Tibial artery (tissue), 4 donors: ENCODE measurements around the gene NOLC1.

Source experiments
- DNase-seq, 2 donors: peaks; one replicate each; pipeline ENCODE4 v3.0.0-alpha.2; 2019
- H3K27ac ChIP-seq, 2 donors: fragments of 200-600 bp; sonication (generic) in 1 of 2; 1 replicate in 1 of 2; 2 replicates in 1 of 2; pipeline ENCODE4 v1.5.1; 2018 to 2019; ENCODE audit warnings: mild to moderate bottlenecking in 1 of 2
- H3K27me3 ChIP-seq, 2 donors: fragments of 200-600 bp; sonication (generic) in 1 of 2; one replicate each; pipeline versions ENCODE4 v1.5.1 to v1.6.0; 2016 to 2019
- H3K36me3 ChIP-seq, 3 donors: fragments of 200-600 bp; sonication (generic) in 2 of 3; one replicate each; pipeline ENCODE4 v1.5.1; 2016 to 2019; ENCODE audit warnings: mild to moderate bottlenecking in 2 of 3
- H3K4me1 ChIP-seq, 4 donors: fragments of 200-600 bp; sonication (generic) in 2 of 4; 1 replicate in 3 of 4; 2 replicates in 1 of 4; pipeline ENCODE4 v1.5.1; 2016 to 2019
- H3K4me3 ChIP-seq, 2 donors: fragments of 200-600 bp; sonication (generic) in 1 of 2; 1 replicate in 1 of 2; 2 replicates in 1 of 2; pipeline ENCODE4 v1.5.1; 2018 to 2019; ENCODE audit warnings: mild to moderate bottlenecking in 2 of 2
- H3K9me3 ChIP-seq, 3 donors: fragments of 200-600 bp; sonication (generic) in 1 of 3; one replicate each; pipeline ENCODE4 v1.5.1; 2016 to 2019
- intact Hi-C: fragments of 100-400 bp; cut with DNase I; formaldehyde crosslinking; loops from one replicate; pipeline ENCODE4 v1.15.0; 2023; ENCODE audit warnings: low total_unique reads
- TF ChIP-seq, protein P1 (sequence below), 2 experiments: fragments of 200-600 bp in 1 of 2; fragments of 450-650 bp in 1 of 2; IDR thresholded peaks; one replicate each; pipeline ENCODE4 v1.5.1; 2017 to 2019; ENCODE audit warnings: antibody characterized with exemption in 2 of 2, mild to moderate bottlenecking in 1 of 2, moderate library complexity in 1 of 2

The NOLC1 gene

DNA sequence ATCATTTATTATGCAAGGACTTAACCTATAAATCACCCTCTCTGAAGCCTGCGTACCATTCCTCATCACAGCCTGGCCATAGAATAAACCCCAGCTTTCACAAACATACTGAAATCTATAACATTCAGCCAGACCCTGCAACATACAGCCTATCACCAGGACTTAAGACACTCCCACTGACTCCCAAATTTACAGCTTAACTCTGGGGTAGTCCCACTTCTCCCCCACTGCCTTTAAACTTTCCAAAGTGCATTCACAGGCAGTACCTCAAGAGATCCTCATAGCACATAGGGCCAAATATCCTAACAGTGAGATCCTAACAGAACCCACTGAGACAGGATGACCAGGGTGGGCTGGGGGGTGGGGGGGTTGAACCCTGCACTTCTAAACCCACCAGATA is 35.5 kb upstream of the NOLC1 start:
- Histone ChIP-seq H3K9me3 (no peaks in the 10 kb centered on the region), H3K4me3 (peak overlapping the region in 1 of 2 donors; percentile 76)

GRCh38 chr10:102117391-102118159 is 34.6 kb upstream of the NOLC1 start:
- H3K36me3 ChIP-seq: no peaks in the 10 kb centered on the region
- TF ChIP-seq, protein P1, sequence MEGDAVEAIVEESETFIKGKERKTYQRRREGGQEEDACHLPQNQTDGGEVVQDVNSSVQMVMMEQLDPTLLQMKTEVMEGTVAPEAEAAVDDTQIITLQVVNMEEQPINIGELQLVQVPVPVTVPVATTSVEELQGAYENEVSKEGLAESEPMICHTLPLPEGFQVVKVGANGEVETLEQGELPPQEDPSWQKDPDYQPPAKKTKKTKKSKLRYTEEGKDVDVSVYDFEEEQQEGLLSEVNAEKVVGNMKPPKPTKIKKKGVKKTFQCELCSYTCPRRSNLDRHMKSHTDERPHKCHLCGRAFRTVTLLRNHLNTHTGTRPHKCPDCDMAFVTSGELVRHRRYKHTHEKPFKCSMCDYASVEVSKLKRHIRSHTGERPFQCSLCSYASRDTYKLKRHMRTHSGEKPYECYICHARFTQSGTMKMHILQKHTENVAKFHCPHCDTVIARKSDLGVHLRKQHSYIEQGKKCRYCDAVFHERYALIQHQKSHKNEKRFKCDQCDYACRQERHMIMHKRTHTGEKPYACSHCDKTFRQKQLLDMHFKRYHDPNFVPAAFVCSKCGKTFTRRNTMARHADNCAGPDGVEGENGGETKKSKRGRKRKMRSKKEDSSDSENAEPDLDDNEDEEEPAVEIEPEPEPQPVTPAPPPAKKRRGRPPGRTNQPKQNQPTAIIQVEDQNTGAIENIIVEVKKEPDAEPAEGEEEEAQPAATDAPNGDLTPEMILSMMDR (IDR thresholded peaks at IDR 0.05): no peak
- DNase-seq: peak; percentile 77 to 92
- H3K4me1 ChIP-seq: peaks cover 0 to 79% (median 67%) of the 10 kb centered on the region in 4 donors
- H3K27ac ChIP-seq: peak overlapping the region; percentile 96 to 99
- H3K27me3 ChIP-seq: no peaks in the 10 kb centered on the region
- H3K9me3 ChIP-seq: no peaks in the 10 kb centered on the region
- H3K4me3 ChIP-seq: peak overlapping the region; percentile 76 to 93
- intact Hi-C loops: no loop called here

More for the DNA sequence above, 35.5 kb upstream of the NOLC1 start:
- Histone ChIP-seq H3K36me3 (no peaks in the 10 kb centered on the region), H3K4me1 (peaks cover 0 to 77% (median 65%) of the 10 kb centered on the region in 4 donors), H3K27me3 (no peaks in the 10 kb centered on the region), H3K27ac (peak overlapping the region; percentile 96 to 99)
- intact Hi-C loops: no loop called here
- TF ChIP-seq, protein P1 (IDR thresholded peaks at IDR 0.05): no peak
- no peak for DNase-seq

DNA sequence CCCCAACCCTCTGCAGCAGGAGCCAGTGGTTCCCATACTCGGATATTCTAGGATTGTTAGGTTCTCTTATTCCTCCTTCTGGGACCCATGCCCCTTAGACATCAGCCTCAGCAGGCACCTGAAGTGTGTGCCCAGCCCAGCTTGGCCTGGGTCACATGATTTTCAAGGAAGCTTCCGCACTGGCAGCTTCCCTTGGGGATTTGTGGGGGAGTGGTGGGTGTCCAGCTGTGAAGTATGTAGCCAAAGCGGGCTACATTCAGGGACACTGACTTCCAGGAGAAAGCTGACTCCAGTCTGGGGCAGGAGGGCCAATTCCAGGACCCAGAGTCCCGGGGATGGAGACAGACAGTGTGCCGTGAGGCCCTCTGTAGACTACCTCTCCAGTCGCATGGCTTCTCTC is 33.3 kb upstream of the NOLC1 start:
- Histone ChIP-seq H3K27ac (peak overlapping the region; percentile 96 to 99), H3K4me3 (peak overlapping the region; percentile 76 to 93), H3K36me3 (no peaks in the 10 kb centered on the region), H3K9me3 (no peaks in the 10 kb centered on the region), H3K4me1 (peaks cover 0 to 66% (median 56%) of the 10 kb centered on the region in 4 donors), H3K27me3 (no peaks in the 10 kb centered on the region)
- TF ChIP-seq, protein P1 (IDR thresholded peaks at IDR 0.05): no peak
- peak; percentile 50 to 80 for DNase-seq
- intact Hi-C loops: no loop called here

- intact Hi-C loops: no loop called here
- Histone ChIP-seq H3K4me1 (peaks cover 0 to 59% (median 52%) of the 10 kb centered on the region in 4 donors), H3K9me3 (no peaks in the 10 kb centered on the region), H3K27me3 (no peaks in the 10 kb centered on the region), H3K36me3 (no peaks in the 10 kb centered on the region), H3K4me3 (peak overlapping the region; percentile 76 to 93), H3K27ac (peak overlapping the region; percentile 96 to 99)
- peak; percentile 86 to 90 for DNase-seq
- TF ChIP-seq, protein P1 (IDR thresholded peaks at IDR 0.05): no peak
Observed at GRCh38 chr10:102119417-102120141, 32.6 kb upstream of the NOLC1 start.

GRCh38 chr10:102120142-102120990 is 31.8 kb upstream of the NOLC1 start, which contains the start of gene LDB1:
Gene LDB1 (minus strand): TSS chr10:102120368. CDS start chr10:102120110, 258 bp downstream.
- intact Hi-C loops: no loop called here
- H3K4me1 ChIP-seq: peaks cover 0 to 55% (median 47%) of the 10 kb centered on the region in 4 donors

More at GRCh38 chr10:102120142-102120990, 31.8 kb upstream of the NOLC1 start, which contains the start of gene LDB1:
- Histone ChIP-seq H3K36me3 (no peaks in the 10 kb centered on the region), H3K27me3 (no peaks in the 10 kb centered on the region), H3K27ac (peak within 1 kb of the TSS; percentile 96 to 99), H3K9me3 (no peaks in the 10 kb centered on the region), H3K4me3 (peak within 1 kb of the TSS; percentile 76 to 93)
- peak; percentile 84 to 90 for DNase-seq
- TF ChIP-seq, protein P1 (IDR thresholded peaks at IDR 0.05): peak in 1 of 2 experiments; percentile 5
